DND-41 (cell line): Measurements from ENCODE around the gene PSMG1.

Source experiments
- CTCF ChIP-seq: IDR thresholded peaks from 2 replicates; pipeline ENCODE4 v1.5.1; 2012; ENCODE audit warnings: borderline replicate concordance, low read length, moderate library complexity, mild to moderate bottlenecking; ENCODE audit not compliant: poor library complexity, severe bottlenecking; ENCODE audit errors: extremely low read depth
- EZH2 ChIP-seq: IDR thresholded peaks from 3 replicates; pipeline ENCODE4 v1.6.1; 2012; ENCODE audit warnings: borderline replicate concordance, low read depth, mild to moderate bottlenecking, moderate library complexity, low read length, inconsistent platforms; ENCODE audit not compliant: severe bottlenecking

GRCh38 chr21:39125752-39126485 lies 57.3 kb downstream of the PSMG1 start:
- TF ChIP-seq CTCF = peak; percentile 81
- TF ChIP-seq EZH2 = no peak
